Embryonic facial prominence (tissue), 1 donor: ENCODE results near the gene CFAP57.

Experiments used
- DNase-seq: peaks from one replicate; pipeline ENCODE4 v3.0.0-alpha.2; 2016; ENCODE audit errors: extremely low spot score

Gene CFAP57

DNA sequence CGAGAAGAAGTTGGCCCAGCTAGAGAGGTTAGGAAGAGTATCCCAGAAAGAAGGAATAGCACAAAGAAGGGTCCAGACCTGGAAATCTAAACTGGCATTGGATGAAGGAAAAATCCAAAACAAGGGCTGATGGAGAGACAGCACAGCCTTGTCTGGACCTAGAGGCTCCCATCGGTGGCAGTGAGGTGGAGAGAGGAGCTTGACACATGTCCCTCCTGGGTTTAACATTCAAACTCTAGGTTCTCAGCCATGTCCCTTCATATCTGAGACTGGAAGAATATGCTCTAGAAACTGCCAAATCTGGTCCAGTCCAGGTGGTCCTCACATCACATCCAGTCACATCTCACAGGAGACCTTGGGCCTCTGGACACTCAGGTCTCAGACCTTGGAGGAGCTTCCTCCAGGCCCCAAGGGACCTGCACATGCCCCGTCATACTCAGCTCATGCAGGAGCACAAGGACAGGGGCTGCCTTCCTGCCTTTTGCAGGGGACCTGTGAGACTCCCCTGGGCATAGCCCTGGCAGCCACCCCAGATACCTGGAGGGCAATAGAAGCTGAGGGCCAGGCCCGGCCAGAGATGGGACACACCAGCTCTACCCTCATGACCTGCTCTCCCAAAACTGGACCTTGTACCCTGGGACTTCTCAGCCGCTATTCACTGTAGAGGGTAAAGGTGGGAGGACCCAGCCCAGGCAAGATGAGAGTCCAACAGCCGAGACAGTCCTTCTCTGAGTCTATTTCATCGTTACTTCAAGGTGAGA, 105.2 kb downstream of the CFAP57 start:
- DNase-seq = no peak

DNA sequence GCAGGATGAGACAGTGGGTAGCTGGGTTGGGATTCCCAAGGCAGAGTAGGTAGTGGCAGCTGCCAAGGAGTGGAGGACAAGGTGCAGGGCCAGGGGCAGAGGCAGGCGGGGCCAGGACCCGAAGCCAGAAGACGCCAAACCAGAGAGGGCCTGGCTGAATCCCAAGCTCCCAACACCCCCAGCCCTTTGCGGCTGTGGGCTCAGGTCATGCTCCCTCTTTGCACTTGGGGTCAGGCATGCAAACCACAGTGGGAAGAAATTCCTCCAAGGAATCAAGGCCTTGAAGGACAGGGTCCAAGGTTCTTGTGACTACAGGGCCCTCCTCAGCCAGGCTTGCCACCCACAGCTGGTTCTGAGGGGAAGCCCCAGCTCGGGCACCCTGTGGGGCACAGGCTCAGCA, 107.0 kb downstream of the CFAP57 start:
- DNase-seq = no peak

DNA sequence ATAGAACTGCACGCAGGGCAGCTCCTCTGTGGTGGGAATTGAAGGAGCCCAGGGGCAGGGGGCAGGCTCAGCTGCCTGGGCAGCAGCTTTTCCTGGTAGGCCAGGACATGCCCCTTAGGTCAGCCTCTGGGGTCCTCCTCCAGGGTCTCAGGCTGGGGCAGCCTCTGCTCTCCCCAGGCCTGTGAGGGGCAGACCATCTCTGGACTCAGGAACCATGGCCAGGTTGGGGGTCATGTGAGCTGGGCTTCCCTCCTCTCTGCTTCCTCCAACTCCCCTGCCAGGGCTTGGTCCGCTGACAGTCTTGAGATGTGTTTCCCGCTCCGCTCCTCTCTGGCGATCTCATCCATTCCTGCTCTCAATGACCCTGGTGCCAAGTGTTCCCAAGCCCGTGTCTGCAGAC, 107.5 kb downstream of the CFAP57 start:
- DNase-seq = no peak

DNA sequence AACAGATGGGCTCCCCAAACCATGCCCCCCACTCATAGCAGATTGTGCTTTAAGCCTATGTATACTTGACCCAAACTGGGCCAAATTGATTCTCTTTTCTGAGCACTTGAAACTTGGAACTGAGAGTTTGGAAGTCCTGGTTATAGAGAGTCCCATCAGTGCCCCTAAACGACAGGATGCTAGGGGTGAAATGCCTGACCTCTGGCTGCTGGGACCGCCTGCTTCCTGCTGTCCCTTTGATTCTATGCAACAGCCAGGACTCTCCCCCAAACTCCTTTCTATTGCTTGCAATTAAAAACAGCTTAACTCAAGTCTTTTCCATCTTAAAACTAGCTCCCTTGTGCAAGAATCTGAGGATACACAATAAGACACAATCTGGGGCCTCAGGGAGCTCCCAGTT, 108.6 kb downstream of the CFAP57 start:
- no peak for DNase-seq

DNA sequence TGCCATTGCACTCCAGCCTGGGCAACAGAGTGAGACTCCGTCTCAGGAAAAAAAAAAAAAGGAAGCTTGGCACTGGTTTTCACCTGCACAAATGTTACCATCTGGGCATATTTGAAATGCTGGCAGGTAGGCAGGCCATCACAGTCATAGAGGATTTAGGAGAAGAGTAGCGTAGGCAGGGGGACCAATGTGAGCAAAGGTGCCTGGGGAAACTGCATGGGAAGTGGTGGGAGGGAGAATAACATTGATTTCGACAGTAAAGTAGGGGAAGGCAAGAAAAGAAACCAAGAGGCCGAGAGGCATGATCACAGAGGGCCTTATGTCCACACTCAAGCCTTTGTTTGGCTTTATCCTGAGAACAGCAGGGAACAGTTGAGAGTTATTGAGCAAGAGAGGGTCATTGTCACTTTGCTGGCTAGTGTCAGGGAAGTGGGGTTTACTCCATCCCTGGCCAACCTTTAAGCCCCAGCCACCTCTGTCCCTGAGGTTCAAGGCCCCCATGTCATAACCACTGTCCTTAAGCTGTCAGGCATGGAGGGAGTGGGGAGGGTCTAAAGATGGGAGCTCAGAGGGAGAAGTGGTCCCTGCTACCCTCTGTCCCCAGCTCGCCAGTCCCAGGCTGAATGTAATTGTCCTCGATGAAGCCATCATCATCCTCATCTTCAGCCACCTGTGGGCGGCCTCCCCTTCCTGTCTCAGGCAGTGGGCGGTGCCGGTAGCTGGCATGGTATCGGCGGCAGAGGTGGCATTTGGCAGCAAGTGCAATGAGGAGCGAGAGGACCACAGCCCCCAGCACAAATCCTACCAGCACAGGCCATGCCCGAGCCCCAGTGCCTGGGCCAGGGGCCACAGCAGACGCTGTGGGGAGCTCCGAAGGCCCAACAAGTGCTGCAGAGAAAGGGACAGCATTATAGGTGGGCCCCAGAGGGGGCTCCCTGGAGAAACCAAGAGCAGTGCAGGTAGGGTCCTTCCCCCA, 110.4 kb downstream of the CFAP57 start:
- DNase-seq = no peak

DNA sequence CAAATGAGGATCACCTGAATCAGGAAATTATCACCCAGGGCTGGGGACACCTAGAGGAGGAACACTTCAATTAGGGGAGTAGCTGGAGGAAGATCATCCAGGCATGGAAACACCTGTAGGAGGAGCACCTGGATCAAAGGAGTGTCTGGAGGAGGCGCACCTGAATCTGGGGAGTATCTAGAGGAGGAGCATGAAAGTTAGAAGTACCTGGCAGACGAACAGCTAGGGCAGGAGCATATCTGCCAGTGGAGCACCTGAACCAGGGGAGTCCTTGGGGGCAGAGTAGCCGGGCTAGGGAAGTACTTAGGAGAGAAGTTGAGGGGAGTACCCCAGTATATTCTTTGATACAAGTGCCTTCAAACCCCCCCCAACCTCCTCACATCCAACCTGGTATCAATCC, 111.9 kb downstream of the CFAP57 start:
- DNase-seq = no peak

DNA sequence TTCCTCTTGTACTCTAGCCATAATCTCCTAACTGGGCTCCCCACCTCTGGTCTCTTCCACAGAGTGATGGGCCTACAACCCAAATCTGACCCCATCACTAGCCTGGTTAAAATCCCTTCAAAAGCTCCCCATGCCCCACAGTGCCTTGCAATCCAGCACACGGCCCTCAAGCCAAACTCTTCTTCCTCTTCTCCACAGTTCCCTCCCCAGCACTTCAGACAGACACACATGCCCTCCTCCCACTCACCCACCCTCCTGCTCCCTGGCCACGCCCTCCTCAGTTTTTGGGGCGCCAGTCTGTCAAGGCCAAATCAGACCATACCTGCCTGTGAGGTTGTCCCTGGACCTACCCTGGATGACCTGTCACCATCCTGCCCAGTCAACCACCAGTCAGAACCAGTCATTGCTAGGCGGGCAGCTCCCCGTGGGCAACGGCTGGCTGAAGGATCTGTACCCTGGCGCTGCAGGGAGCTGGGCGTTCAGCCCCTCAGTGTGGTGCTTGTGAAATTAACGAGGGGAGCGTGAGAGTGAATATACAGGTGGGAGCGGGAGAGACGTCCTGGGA, 112.5 kb downstream of the CFAP57 start:
- no peak for DNase-seq

DNA sequence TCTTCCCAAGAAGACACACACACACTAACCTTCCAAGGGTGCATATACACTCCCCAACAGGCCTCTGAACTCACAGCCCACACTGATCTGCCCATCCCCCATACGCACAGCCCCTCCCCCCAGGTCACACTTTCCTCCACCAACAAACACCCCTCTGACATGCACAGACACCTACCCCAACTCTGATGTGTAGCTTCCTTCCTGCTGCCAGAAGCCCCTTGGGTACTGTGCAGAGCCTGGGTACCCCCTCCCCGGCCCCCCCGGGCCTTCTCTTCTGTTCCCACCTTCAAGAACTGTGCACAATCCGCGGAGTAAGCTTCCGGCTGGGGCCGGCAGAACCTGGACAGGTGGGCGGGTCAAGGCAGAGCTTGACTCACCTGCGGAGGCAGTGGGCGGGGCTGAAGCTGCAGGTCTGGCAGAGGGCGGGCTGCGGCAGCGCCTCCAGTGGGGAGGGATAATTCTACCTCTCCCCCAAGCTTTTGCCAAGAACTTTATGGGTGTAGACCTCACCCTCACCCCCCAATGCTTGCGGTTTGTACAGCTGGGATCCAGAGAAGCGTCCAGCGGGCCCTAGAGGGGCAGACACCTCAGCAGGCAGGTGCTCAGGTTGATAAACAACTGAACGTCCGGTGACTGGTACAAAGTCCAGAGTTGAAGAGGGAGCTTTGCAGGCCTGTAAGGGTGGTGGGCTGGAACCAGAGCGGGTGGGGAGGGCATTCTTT, 113.3 kb downstream of the CFAP57 start, which contains the start of gene C1orf210:
TSS of gene C1orf210 (minus strand) at position 313 of the 722 bp plus-strand sequence. CDS start 2,311 bp downstream, outside the sequence.
- no peak for DNase-seq

DNA sequence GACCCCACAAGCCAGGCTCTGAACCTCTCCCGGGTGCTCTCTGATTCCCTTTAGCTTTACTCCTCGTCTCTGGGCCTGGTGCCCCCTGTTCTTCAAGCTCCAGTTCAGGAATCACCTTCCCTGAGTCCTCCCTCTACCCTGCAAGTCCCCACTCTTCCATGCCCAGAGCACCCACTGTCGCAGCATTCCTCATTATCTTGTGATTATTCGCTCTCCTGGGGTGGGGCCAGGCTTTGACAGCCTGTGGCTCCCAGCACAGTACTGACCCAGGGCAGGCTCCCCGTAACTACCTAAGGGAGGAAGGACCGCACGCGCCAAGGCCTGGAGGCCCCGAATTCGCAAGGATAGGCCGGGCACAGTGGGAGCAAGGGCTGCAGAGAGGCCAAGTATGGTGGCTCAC, 114.0 kb downstream of the CFAP57 start:
- no peak for DNase-seq

DNA sequence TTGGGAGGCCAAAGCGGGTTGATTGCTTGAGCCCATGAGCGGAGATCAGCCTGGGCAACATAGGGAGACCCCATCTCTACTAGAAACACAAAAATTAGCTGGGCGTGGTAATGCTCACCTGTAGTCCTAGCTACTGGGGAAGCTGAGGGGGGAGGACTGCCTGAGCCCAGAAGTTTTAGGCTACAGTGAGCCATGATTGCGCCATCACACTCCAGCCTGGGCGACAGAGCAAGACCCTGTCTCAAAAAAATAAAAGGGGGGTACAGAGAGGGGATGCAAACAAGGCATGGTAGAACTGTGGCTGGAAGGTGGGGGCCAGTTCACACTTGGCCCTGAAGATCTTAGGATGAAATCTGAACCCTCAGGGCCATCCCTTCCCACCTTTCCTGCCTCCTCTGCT, 114.4 kb downstream of the CFAP57 start:
- no peak for DNase-seq

DNA sequence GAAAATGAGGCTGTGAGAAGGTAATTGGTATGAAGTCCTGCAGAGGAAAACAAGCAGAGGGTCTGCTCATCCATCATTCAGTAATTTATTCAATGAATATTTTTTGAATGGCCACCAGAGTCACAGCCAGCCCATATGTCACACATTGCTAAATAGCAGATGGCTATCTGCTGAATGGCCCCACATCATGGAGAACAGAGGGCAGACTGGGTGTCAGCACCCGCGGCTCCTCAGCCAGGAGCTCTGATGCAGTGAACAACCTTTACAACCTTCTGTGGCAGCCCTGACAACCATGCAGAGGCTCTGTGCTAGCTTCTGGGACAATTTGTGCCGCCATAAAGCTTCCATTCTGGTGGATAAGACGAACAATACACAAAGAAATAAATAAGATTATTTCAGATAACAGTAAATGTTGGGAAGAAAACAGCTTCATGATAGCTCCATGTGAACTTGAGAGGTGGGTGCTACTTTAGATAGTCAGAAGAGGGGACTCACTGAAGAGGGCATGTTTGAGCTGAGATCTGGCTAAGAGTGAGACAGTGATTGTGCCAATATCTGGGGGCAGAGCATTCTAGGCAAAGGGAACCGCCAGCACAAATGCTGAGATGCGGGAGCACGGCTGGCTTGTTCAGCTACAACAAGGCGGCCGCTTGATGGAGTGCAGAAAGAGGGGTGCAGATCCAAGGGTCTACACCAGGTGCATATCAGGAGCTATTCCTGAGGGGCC, 116.1 kb downstream of the CFAP57 start:
- no peak for DNase-seq

DNA sequence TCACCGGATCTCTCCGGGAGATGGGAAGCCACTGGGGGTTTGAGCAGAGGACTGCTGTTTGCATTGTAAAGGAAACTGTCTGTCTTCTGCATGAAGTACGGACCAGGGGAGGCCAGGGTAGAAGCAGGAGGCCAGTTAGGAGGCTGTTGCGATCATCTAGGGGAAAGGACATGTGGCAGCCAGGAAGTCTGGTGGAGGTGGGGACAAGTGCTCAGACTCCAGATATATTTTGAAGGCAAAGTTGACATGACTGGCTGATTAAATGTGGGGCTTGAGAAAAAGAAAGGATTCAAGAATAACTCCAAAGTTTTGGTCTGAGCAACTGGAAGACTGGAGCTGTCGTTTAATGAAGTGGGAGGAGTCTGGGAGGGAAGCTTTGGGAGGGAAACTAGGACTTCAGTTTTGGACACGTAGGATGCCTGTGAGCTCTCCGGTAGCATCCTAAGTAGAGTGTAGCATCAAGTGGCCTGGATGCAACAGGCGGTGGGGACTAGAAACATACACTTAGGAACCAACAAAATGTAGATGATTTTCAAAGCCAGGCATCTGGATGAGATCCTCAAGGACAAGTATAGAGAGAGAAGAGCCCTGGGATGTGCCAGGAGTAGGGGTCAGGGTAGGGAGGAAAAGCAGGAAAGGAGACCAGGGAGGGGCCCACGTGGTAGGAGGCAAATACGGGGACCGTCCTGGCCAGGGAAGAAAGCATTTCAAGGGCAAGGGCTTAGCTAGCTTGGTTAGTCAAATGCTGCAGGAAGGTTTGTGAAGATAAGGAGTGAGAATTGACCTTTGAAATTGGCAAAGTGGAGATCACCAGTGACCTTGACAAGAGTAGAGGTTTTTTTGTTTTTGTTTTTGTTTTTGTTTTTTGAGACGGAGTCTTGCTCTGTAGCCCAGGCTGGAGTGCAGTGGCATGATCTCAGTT, 116.9 kb downstream of the CFAP57 start:
- DNase-seq = no peak

DNA sequence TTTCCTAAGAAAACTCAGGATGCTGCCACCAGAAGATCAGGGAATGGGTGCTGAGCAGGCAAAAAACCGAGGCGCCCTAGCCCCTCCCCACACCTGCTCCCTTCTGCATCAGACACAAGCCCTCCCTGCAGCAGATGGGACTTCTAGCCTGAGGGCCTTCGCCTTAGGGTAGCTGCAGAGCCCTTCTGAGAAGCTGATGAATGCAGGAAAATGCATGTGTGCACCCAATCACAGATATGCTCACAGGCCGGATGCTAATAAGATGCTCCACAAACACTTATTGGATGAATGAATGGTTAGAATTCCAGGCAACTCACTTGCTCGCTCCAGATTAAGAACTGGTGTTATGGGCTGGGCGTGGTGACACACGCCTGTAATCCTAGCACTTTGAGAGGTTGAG, 120.1 kb downstream of the CFAP57 start:
- DNase-seq = no peak

DNA sequence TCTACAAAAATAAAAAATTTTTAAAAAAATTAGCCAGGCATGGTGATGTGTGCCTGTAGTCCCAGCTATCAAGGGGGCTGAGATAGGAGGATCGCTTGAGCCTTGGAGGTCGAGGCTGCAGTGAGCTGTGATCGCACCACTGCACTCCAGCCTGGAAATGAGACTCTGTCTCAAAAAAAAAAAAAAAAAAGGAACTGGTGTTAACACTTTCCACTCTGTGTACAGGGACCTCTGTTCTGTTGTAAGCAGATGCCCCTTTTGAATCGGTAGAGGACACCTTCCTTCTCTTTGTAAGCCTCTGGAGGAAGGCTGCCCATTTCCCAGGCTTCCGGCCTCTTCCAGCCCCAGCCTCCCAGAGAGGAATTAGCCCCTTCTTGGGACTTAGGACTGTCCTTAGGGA, 120.5 kb downstream of the CFAP57 start:
- no peak for DNase-seq

DNA sequence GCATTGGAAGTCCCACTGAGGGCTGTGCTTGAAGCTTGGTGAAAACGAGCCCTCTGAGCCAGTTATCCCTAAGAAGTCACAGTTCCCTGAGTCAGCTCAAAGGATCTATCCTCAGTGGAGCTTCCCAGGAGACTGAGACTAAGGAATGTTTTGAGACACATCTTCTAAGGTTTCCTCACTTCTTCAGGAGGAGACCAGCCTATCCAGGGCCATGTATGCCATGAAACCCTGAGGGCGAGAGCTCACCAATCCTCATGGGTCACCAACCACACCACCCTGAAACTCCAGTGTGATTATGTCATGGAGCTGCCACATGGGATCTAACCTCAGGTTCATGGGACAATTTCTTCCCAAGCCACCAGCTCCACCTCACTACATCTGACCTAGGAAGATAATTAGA, 121.0 kb downstream of the CFAP57 start:
- DNase-seq = no peak

DNA sequence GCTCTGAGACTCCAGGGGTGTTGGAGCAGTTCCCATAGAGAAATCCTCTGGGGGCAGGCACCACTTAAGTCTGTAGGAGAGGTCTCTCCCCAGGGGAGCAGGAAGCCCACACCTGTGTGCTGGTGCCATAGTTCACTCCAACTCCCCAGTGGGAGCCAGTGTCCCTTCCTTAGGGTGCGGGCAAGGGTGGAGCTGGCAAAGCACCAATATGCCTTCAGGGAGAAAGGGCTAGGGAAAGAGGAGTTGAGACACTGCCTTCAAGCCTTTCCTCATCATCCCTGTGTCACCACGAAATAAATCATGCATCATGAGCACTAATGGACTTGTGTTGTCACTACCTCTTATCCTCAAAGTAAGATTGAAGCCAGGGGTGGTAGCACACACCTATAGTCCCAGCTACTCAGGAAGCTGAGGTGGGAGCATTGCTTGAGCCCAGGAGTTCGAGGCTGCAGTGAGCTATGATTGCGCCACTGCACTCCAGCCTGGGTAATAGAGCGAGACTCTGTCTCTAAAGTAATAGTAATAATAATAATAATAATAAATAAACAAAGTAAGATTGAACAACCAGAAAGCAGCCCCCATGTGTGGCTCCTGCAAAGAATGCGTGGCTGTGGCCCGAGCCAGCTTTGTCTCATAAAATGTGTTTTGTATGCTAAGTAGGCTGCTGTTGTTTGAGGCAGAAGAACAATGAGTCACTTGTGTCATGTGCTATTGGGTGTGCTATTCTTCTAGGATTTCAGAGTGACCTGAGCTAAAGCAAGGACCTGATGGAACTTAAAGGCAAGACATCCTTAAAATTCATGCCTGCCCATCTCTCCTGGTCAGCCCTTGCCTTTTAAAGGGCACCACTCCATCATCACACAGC, 122.0 kb downstream of the CFAP57 start:
- DNase-seq = no peak

DNA sequence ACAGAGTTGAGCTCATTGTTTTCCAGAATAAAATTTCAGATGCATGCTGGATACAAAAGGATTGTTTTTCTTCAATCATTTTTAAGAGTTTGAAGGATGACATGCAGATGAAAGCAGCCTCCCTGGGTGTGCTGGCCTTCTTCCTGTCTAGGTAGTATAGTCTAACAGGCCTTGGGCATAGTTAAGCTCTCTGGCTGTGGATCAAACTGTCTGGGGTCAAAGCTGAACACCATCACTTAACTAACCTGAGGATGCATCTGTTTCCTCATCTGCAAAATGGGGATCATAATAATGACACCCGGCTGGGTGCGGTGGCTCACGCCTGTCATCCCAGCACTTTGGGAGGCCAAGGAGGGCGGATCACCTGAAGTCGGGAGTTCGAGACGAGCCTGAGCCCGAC, 122.6 kb downstream of the CFAP57 start:
- DNase-seq = no peak

DNA sequence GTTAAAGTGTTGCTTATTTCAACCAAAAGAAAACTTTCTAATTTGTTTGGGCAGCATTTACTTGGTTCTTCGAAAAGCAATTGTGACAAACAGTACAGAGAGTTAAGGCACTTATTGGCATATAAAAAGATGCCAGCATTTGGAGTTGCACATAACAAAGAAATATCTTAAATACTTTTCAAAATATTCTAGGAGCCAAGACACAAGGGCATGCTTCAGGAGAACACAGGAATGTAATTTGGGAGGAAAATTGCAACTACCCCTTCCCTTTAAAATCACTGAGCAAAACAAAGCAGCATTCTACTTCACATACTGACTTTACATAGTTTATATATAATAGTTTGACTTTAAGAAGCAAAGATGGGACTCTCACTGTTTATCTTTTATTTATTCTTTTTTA, 124.1 kb downstream of the CFAP57 start:
- DNase-seq = no peak

DNA sequence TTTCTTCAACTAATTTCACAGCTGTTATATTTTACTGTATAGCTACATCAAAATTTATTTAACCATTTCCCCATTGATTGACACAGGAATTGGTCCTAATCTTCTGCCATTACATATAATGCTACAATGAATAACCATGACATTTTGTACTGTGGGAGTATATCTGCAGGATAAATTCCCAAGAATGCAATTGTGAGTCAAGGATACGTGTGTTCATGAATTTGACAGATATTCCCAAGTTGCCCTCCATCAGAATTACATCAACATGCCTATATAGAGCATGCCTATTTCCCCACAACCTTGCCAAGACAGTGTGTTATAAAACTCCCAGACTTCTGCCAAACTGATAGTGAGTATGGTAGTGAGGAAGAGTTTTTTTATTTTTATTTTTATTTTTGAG, 125.9 kb downstream of the CFAP57 start:
- DNase-seq = no peak
